Measurements from ENCODE around the gene SERPINA4.

Gene SERPINA4

GRCh38 chr14:94521375-94522114 is 39.7 kb upstream of the SERPINA4 start:
- peaks cover 5% of the 10 kb centered on the region; the same call in 1 of the 2 replicates for H3K9me3 ChIP-seq (ENCODE audit: insufficient read depth, low read length)
- no peak overlapping the region for H3K4me2 ChIP-seq (ENCODE audit: low read depth, low read length, poor library complexity, severe bottlenecking)
- H3K27me3 ChIP-seq (ENCODE audit: low read length), result no peaks in the 10 kb centered on the region
- H3K79me2 ChIP-seq (ENCODE audit: insufficient read depth, low read length), result no peaks in the 10 kb centered on the region
- no peaks in the 10 kb centered on the region for H3K9me2 ChIP-seq (replicated peaks; ENCODE audit: insufficient read depth, low read length)
- H4K20me1 ChIP-seq (ENCODE audit: low read depth, low read length), result no peaks in the 10 kb centered on the region
- no peak overlapping the region for H2AFZ ChIP-seq (ENCODE audit: low read depth, low read length, severe bottlenecking)
- no peak overlapping the region for H3K27ac ChIP-seq (ENCODE audit: low read depth, low read length)
- H3K4me3 ChIP-seq (ENCODE audit: insufficient read depth, low read length, poor library complexity, severe bottlenecking), result no peak overlapping the region
- TF ChIP-seq, protein P1, sequence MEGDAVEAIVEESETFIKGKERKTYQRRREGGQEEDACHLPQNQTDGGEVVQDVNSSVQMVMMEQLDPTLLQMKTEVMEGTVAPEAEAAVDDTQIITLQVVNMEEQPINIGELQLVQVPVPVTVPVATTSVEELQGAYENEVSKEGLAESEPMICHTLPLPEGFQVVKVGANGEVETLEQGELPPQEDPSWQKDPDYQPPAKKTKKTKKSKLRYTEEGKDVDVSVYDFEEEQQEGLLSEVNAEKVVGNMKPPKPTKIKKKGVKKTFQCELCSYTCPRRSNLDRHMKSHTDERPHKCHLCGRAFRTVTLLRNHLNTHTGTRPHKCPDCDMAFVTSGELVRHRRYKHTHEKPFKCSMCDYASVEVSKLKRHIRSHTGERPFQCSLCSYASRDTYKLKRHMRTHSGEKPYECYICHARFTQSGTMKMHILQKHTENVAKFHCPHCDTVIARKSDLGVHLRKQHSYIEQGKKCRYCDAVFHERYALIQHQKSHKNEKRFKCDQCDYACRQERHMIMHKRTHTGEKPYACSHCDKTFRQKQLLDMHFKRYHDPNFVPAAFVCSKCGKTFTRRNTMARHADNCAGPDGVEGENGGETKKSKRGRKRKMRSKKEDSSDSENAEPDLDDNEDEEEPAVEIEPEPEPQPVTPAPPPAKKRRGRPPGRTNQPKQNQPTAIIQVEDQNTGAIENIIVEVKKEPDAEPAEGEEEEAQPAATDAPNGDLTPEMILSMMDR (IDR thresholded peaks at IDR 0.05; ENCODE audit: insufficient read depth, low read length, poor library complexity, severe bottlenecking), result no peak
- no peak for TF ChIP-seq EZH2phosphoT487 (conservative IDR thresholded peaks at IDR 0.05; ENCODE audit: low read length)
- H3F3A ChIP-seq (ENCODE audit: insufficient read depth), result no peaks in the 10 kb centered on the region
- H3K36me3 ChIP-seq (ENCODE audit: low read length), result no peaks in the 10 kb centered on the region
- H3K9ac ChIP-seq (ENCODE audit: low read length), result no peak overlapping the region

DNA sequence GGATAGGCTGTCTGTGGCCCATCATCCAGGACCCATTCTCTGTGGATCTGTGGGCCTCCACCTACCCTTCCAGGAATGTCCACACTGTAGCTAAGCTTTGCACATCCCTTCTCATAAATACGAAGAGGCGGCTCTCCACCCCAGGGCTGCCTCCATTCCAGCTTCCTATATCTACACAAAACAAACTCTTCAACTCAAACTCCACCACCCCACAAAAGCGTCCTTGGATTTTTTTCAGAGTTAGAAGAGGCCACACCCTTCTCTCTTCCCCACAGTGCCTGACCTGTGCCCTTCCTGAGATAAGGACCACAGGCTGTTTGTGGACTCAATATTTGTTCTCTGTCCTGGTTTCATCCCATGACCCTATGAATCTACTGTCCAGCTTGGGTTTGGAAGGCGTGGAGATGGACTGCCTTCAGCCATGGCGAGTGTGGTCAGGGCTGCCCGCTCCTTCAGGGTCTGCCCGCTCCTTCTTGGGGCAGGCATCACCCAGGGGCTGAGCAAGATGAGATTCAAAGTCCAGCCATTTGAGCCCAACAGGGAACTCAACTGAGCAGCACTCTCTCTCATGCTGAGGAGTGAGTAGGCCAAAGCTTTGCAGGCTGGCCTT is 39.0 kb upstream of the SERPINA4 start:
- Histone ChIP-seq H3K27ac (ENCODE audit: low read depth, low read length) (no peak overlapping the region), H3K9me3 (ENCODE audit: insufficient read depth, low read length) (peaks cover 5% of the 10 kb centered on the region; the same call in 1 of the 2 replicates), H3K4me3 (ENCODE audit: insufficient read depth, low read length, poor library complexity, severe bottlenecking) (no peak overlapping the region), H3K36me3 (ENCODE audit: low read length) (no peaks in the 10 kb centered on the region), H3K9ac (ENCODE audit: low read length) (no peak overlapping the region), H3K9me2 (replicated peaks; ENCODE audit: insufficient read depth, low read length) (no peaks in the 10 kb centered on the region), H2AFZ (ENCODE audit: low read depth, low read length, severe bottlenecking) (no peak overlapping the region), H3K79me2 (ENCODE audit: insufficient read depth, low read length) (no peaks in the 10 kb centered on the region), H3K27me3 (ENCODE audit: low read length) (no peaks in the 10 kb centered on the region), H3K4me2 (ENCODE audit: low read depth, low read length, poor library complexity, severe bottlenecking) (no peak overlapping the region), H3F3A (ENCODE audit: insufficient read depth) (no peaks in the 10 kb centered on the region), H4K20me1 (ENCODE audit: low read depth, low read length) (no peaks in the 10 kb centered on the region)
- TF ChIP-seq, protein P1 (IDR thresholded peaks at IDR 0.05; ENCODE audit: insufficient read depth, low read length, poor library complexity, severe bottlenecking), result no peak
- TF ChIP-seq EZH2phosphoT487 (conservative IDR thresholded peaks at IDR 0.05; ENCODE audit: low read length), result no peak

GRCh38 chr14:94523265-94523664 is 38.0 kb upstream of the SERPINA4 start:
- TF ChIP-seq, protein P1 (IDR thresholded peaks at IDR 0.05; ENCODE audit: insufficient read depth, low read length, poor library complexity, severe bottlenecking), result no peak
- no peak for TF ChIP-seq EZH2phosphoT487 (conservative IDR thresholded peaks at IDR 0.05; ENCODE audit: low read length)
- Histone ChIP-seq H3K4me2 (ENCODE audit: low read depth, low read length, poor library complexity, severe bottlenecking) (no peak overlapping the region), H3K27ac (ENCODE audit: low read depth, low read length) (no peak overlapping the region)

More at GRCh38 chr14:94523265-94523664, 38.0 kb upstream of the SERPINA4 start:
- peaks cover 5% of the 10 kb centered on the region; the same call in 1 of the 2 replicates for H3K9me3 ChIP-seq (ENCODE audit: insufficient read depth, low read length)
- H3K9ac ChIP-seq (ENCODE audit: low read length), result no peak overlapping the region
- H3K27me3 ChIP-seq (ENCODE audit: low read length), result no peaks in the 10 kb centered on the region
- no peak overlapping the region for H3K4me3 ChIP-seq (ENCODE audit: insufficient read depth, low read length, poor library complexity, severe bottlenecking)
- H3F3A ChIP-seq (ENCODE audit: insufficient read depth), result no peaks in the 10 kb centered on the region
- H3K79me2 ChIP-seq (ENCODE audit: insufficient read depth, low read length), result no peaks in the 10 kb centered on the region
- H2AFZ ChIP-seq (ENCODE audit: low read depth, low read length, severe bottlenecking), result no peak overlapping the region
- no peaks in the 10 kb centered on the region for H3K36me3 ChIP-seq (ENCODE audit: low read length)
- no peaks in the 10 kb centered on the region for H3K9me2 ChIP-seq (replicated peaks; ENCODE audit: insufficient read depth, low read length)
- no peaks in the 10 kb centered on the region for H4K20me1 ChIP-seq (ENCODE audit: low read depth, low read length)

Measured in SU-DHL-6 (cell line).